ENCODE data around the gene ZNF639. TPM values are rescaled to one million over a fixed set of nuclear protein-coding genes. Genes with fewer than 3 reads are reported as not detected.

The ZNF639 gene
- total RNA-seq, 2 donors from 2014 or later, result 31.6 to 40.9 TPM

- intact Hi-C loops (cut with DNase I), result no loop called here
- DNase-seq (ENCODE audit: low spot score), result no peak
Observed at GRCh38 chr3:179373938-179374337, 51.1 kb downstream of the ZNF639 start.

- intact Hi-C loops (cut with DNase I), result no loop called here
- DNase-seq (ENCODE audit: low spot score), result no peak
Observed at GRCh38 chr3:179375091-179375999, 52.5 kb downstream of the ZNF639 start.

- no peak for DNase-seq (ENCODE audit: low spot score)
- intact Hi-C loops (cut with DNase I), result no loop called here
Observed at GRCh38 chr3:179376474-179376873, 53.6 kb downstream of the ZNF639 start.

Other genes with a start within 250 kb of the ZNF639 start
- 10 to 100 TPM; 34.9 to 46.9 TPM for gene PIK3CA, start 174.7 kb upstream of the ZNF639 start, total RNA-seq
- gene KCNMB3, start 71.9 kb upstream of the ZNF639 start, total RNA-seq, result 1 to 10 TPM; 2.7 to 3.1 TPM
- 10 to 100 TPM; 45.1 to 51.2 TPM for gene MFN1, start 24.7 kb downstream of the ZNF639 start, total RNA-seq
- 10 to 100 TPM; 59.0 to 66.6 TPM for gene GNB4, start 128.4 kb downstream of the ZNF639 start, total RNA-seq
- gene ACTL6A, start 239.9 kb downstream of the ZNF639 start, total RNA-seq, result 10 to 100 TPM; 27.0 to 28.9 TPM

Data from posterior vena cava (tissue), 2 donors.